OCI-LY7 (cell line): Measurements from ENCODE around the gene ALDH16A1. TPM values are rescaled to one million over a fixed set of nuclear protein-coding genes. Genes with fewer than 3 reads are reported as not detected.

ENCODE experiments used
- BruUV-seq: library from RNA; stranded (reverse); fragments of 400-500 nt; replicated peaks from 2 replicates; lab custom pipeline; 2021; lab: Mats Ljungman, UMichigan
- CTCF ChIA-PET: fragments of 300-600 bp; sonication (Branson Sonifier 250); formaldehyde crosslinking; loops from one replicate; lab custom pipeline; 2022; ENCODE audit warnings: antibody characterized with exemption; ENCODE audit not compliant: unreplicated experiment; lab: Charles Lee
- POLR2A ChIA-PET: fragments of 300-600 bp; sonication (Branson Sonifier 250); formaldehyde crosslinking; loops from one replicate; lab custom pipeline; 2022; ENCODE audit warnings: antibody characterized with exemption; lab: Charles Lee
- DNase-seq: peaks from one replicate; pipeline ENCODE4 v3.0.0-alpha.2; 2015; ENCODE audit warnings: low spot score
- H2AFZ ChIP-seq: fragments of 200-600 bp; sonication (generic), shearing (Covaris generic); 2 replicates; pipeline ENCODE4 v1.6.1; 2014; ENCODE audit warnings: mild to moderate bottlenecking, antibody characterized with exemption, low read length, moderate library complexity
- H3K27ac ChIP-seq: fragments of 200-600 bp; sonication (generic); 2 replicates; pipeline ENCODE4 v1.5.1; 2014; ENCODE audit warnings: mixed run types, low read depth, mild to moderate bottlenecking, moderate library complexity, low read length, inconsistent platforms; ENCODE audit not compliant: poor library complexity, severe bottlenecking
- H3K36me3 ChIP-seq: fragments of 200-600 bp; sonication (generic); 2 replicates; pipeline ENCODE4 v1.6.1; 2014; ENCODE audit warnings: mild to moderate bottlenecking, antibody characterized with exemption, low read length, moderate library complexity, mixed read lengths; ENCODE audit not compliant: insufficient read depth
- H3K4me1 ChIP-seq: fragments of 200-600 bp; sonication (generic); 2 replicates; pipeline ENCODE4 v1.5.1; 2014; ENCODE audit warnings: mild to moderate bottlenecking, low read length; ENCODE audit not compliant: insufficient read depth, poor library complexity, severe bottlenecking
- H3K4me2 ChIP-seq: fragments of 200-600 bp; sonication (generic); 2 replicates; pipeline ENCODE4 v1.6.1; 2014; ENCODE audit warnings: mild to moderate bottlenecking, low read length
- H3K4me3 ChIP-seq: fragments of 200-600 bp; sonication (generic); 2 replicates; pipeline ENCODE4 v1.5.1; 2014; ENCODE audit warnings: mild to moderate bottlenecking, low read depth, low read length; ENCODE audit not compliant: poor library complexity, severe bottlenecking
- H3K79me2 ChIP-seq: fragments of 200-600 bp; sonication (generic); 2 replicates; pipeline ENCODE4 v1.6.1; 2016; ENCODE audit warnings: low read depth, mild to moderate bottlenecking, low read length, moderate library complexity, mixed read lengths; ENCODE audit not compliant: insufficient read depth
- H3K9me2 ChIP-seq: fragments of 200-600 bp; sonication (generic); 2 replicates; pipeline ENCODE4 v1.6.1; 2016; ENCODE audit warnings: mild to moderate bottlenecking, low read length, mixed read lengths; ENCODE audit not compliant: insufficient read depth
- H3K9me3 ChIP-seq: fragments of 200-600 bp; sonication (generic); 2 replicates; pipeline ENCODE4 v1.6.1; 2014; ENCODE audit warnings: mild to moderate bottlenecking, mixed run types, low read length, mixed read lengths
- H4K20me1 ChIP-seq: fragments of 200-600 bp; sonication (generic); 2 replicates; pipeline ENCODE4 v1.6.1; 2014; ENCODE audit warnings: mild to moderate bottlenecking, antibody characterized with exemption, low read length, moderate library complexity, mixed read lengths; ENCODE audit not compliant: insufficient read depth
- CTCF ChIP-seq: fragments of 200-600 bp; sonication (generic); conservative IDR thresholded peaks from 2 replicates; pipeline ENCODE4 v1.5.1; 2014; ENCODE audit warnings: mild to moderate bottlenecking, antibody characterized with exemption, low read length, moderate library complexity, mixed read lengths
- EZH2phosphoT487 ChIP-seq: fragments of 200-600 bp; sonication (generic); IDR thresholded peaks from 2 replicates; pipeline ENCODE4 v1.6.1; 2018; ENCODE audit warnings: low read depth, borderline replicate concordance, mild to moderate bottlenecking, mixed run types, antibody characterized with exemption, low read length, moderate library complexity, mixed read lengths
- intact Hi-C: fragments of 100-400 bp; cut with micrococcal nuclease; formaldehyde crosslinking; loops from one replicate; pipeline ENCODE4 v1.10.0; 2022; ENCODE audit not compliant: unreplicated experiment
- total RNA-seq, 2 experiments: library from RNA; depleted of rRNA in 1 of 2; stranded (reverse); fragments of >200 nt in 1 of 2; shearing (Covaris generic) in 1 of 2; gene quantifications; 2 replicates each; pipeline ENCODE4 v1.2.3, GENCODE V29; 2014 to 2022

Gene ALDH16A1
- total RNA-seq, 2 experiments from 2014 or later = 26.0 to 55.4 TPM

GRCh38 chr19:49432141-49433073 is 20.6 kb upstream of the ALDH16A1 start:
- intact Hi-C loops = no loop called here
- ChIA-PET POLR2A (no interaction called here), CTCF (interaction anchor here (0.8 kb wide), 1 partner anchor 41 kb away, joined by 5 read pairs; no protein-coding TSS in a partner anchor)
- Histone ChIP-seq H3K9me3 (no peaks in the 10 kb centered on the region), H3K4me2 (no peak overlapping the region), H3K27ac (no peak overlapping the region), H3K36me3 (no peaks in the 10 kb centered on the region), H3K4me3 (no peak overlapping the region), H3K9me2 (no peaks in the 10 kb centered on the region), H3K79me2 (no peaks in the 10 kb centered on the region), H4K20me1 (no peaks in the 10 kb centered on the region), H3K4me1 (peaks cover 37% of the 10 kb centered on the region), H2AFZ (no peak overlapping the region)
- no peak for TF ChIP-seq EZH2phosphoT487
- no peak for TF ChIP-seq CTCF
- no peak for DNase-seq
- BruUV-seq = no TSS peak

DNA sequence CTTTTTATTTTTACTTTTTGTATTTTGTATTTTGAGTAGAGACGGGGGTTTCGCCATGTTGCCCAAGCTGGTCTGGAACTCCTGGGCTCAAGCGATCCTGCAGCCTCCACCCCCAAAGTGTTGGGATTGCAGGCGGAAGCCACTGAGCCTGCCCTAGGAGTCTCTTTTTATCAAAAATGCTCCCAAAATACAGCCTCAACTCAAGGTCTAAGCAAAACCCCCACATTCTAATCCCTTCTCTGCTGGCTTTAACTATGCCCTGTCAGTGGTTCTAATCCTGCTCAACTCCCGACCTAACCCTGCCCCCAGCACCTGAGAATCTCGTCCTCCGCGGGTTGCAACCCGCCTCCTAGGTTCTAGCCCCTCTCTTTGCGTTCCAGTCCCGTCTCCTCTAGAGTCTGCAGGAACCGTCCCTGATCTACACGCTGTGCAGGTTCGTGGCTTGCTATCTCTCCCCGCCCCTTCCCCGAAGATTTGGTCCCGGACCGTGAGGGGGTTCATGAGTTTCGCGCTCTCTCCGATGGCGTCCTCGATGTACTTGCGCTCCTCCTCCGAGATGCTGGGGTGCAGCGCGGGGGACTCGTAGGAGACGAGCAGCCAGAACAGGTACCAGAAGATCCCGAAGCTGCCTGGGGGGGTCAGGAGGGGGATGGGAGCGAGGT is 19.7 kb upstream of the ALDH16A1 start:
- H3K4me3 ChIP-seq = no peak overlapping the region
- no TSS peak for BruUV-seq
- no peaks in the 10 kb centered on the region for H3K9me2 ChIP-seq
- H3K36me3 ChIP-seq = no peaks in the 10 kb centered on the region
- H3K9me3 ChIP-seq = no peaks in the 10 kb centered on the region
- intact Hi-C loops = no loop called here
- H3K79me2 ChIP-seq = no peaks in the 10 kb centered on the region
- H3K4me2 ChIP-seq = no peak overlapping the region
- no peaks in the 10 kb centered on the region for H4K20me1 ChIP-seq
- peaks cover 28% of the 10 kb centered on the region for H3K4me1 ChIP-seq
- TF ChIP-seq EZH2phosphoT487 (no peak), CTCF (no peak)
- H3K27ac ChIP-seq = no peak overlapping the region
- DNase-seq = no peak
- ChIA-PET POLR2A (no interaction called here), CTCF (no interaction called here)
- no peak overlapping the region for H2AFZ ChIP-seq
